Neural cell (in vitro differentiated cells): ENCODE measurements around the gene USP3. TPM values are rescaled to one million over a fixed set of nuclear protein-coding genes. Genes with fewer than 3 reads are reported as not detected.

ENCODE experiments used
- H2AFZ ChIP-seq: fragments of 200-600, 300-800 bp; sonication (generic), shearing (Covaris generic); 2 replicates; pipeline ENCODE4 v1.6.0; 2014; ENCODE audit warnings: low read depth, mild to moderate bottlenecking, antibody characterized with exemption, low read length, moderate library complexity
- H3F3A ChIP-seq: fragments of 200-600 bp; shearing (Covaris generic); 2 replicates; pipeline ENCODE4 v1.6.1; 2016; ENCODE audit warnings: mild to moderate bottlenecking, moderate library complexity, mixed read lengths, antibody characterized with exemption, low read length; ENCODE audit not compliant: insufficient read depth, poor library complexity, severe bottlenecking
- H3K27ac ChIP-seq: fragments of 200-600, 300-800 bp; sonication (generic), shearing (Covaris generic); 2 replicates; pipeline ENCODE4 v1.5.1; 2014; ENCODE audit warnings: mild to moderate bottlenecking, low read length, moderate library complexity
- H3K27me3 ChIP-seq: fragments of 300-800, 200-600 bp; sonication (generic), shearing (Covaris generic); 2 replicates; pipeline ENCODE4 v1.6.0; 2014; ENCODE audit warnings: mild to moderate bottlenecking, low read depth, low read length, moderate library complexity; ENCODE audit not compliant: insufficient read depth
- H3K36me3 ChIP-seq: fragments of 300-800, 200-600 bp; sonication (generic), shearing (Covaris generic); 2 replicates; pipeline ENCODE4 v1.5.1; 2014; ENCODE audit warnings: mild to moderate bottlenecking, antibody characterized with exemption, low read length, moderate library complexity; ENCODE audit not compliant: insufficient read depth
- H3K4me2 ChIP-seq: fragments of 300-800, 200-600 bp; sonication (generic), shearing (Covaris generic); 2 replicates; pipeline ENCODE4 v1.6.0; 2014; ENCODE audit warnings: mild to moderate bottlenecking, low read length
- H3K4me3 ChIP-seq: fragments of 300-800, 200-600 bp; sonication (generic), shearing (Covaris generic); 2 replicates; pipeline ENCODE4 v1.5.1; 2014; ENCODE audit warnings: mild to moderate bottlenecking, low read length, moderate library complexity
- H3K79me2 ChIP-seq: fragments of 200-600 bp; shearing (Covaris generic); replicated peaks from 2 replicates; pipeline ENCODE4 v1.6.0; 2014; ENCODE audit warnings: mild to moderate bottlenecking, low read length, moderate library complexity; ENCODE audit not compliant: insufficient read depth
- H3K9ac ChIP-seq: fragments of 300-800, 200-600 bp; sonication (generic), shearing (Covaris generic); 2 replicates; pipeline ENCODE4 v1.6.1; 2016; ENCODE audit warnings: mild to moderate bottlenecking, low read length, mixed read lengths
- H3K9me2 ChIP-seq: fragments of 200-600 bp; shearing (Covaris generic); 2 replicates; pipeline ENCODE4 v1.6.1; 2016; ENCODE audit warnings: mild to moderate bottlenecking, low read length, mixed read lengths; ENCODE audit not compliant: insufficient read depth
- H3K9me3 ChIP-seq: fragments of 200-600, 300-800 bp; sonication (generic), shearing (Covaris generic); 2 replicates; pipeline ENCODE4 v1.6.1; 2016; ENCODE audit warnings: mild to moderate bottlenecking, mixed run types, low read length, moderate library complexity, mixed read lengths
- H4K20me1 ChIP-seq: fragments of 200-600 bp; shearing (Covaris generic); 2 replicates; pipeline ENCODE4 v1.6.1; 2016; ENCODE audit warnings: mild to moderate bottlenecking, mixed run types; ENCODE audit not compliant: insufficient read depth
- CTCF ChIP-seq: fragments of 450-650 bp; IDR thresholded peaks from 2 replicates; pipeline ENCODE4 v1.5.1; 2014; ENCODE audit warnings: antibody characterized with exemption, mild to moderate bottlenecking, moderate library complexity; ENCODE audit not compliant: poor library complexity, severe bottlenecking
- EP300 ChIP-seq: fragments of 450-650 bp; conservative IDR thresholded peaks from 2 replicates; pipeline ENCODE4 v1.6.1; 2014; ENCODE audit warnings: antibody characterized with exemption, mild to moderate bottlenecking, moderate library complexity; ENCODE audit not compliant: poor library complexity, severe bottlenecking
- EZH2 ChIP-seq: fragments of 200-600, 300-800 bp; shearing (Covaris generic), sonication (generic); IDR thresholded peaks from 2 replicates; pipeline ENCODE4 v1.6.1; 2014; ENCODE audit warnings: antibody characterized with exemption, low read length, borderline replicate concordance, mild to moderate bottlenecking; ENCODE audit not compliant: insufficient read depth, poor library complexity, severe bottlenecking
- MXI1 ChIP-seq: fragments of 450-650 bp; conservative IDR thresholded peaks from 2 replicates; pipeline ENCODE4 v1.6.1; 2014; ENCODE audit warnings: antibody characterized with exemption, mild to moderate bottlenecking; ENCODE audit not compliant: poor library complexity, severe bottlenecking
- POLR2AphosphoS5 ChIP-seq: IDR thresholded peaks from 2 replicates; pipeline ENCODE4 v1.6.1; 2012
- RAD21 ChIP-seq: fragments of 450-650 bp; conservative IDR thresholded peaks from 2 replicates; pipeline ENCODE4 v1.6.1; 2014; ENCODE audit warnings: antibody characterized with exemption, mild to moderate bottlenecking, moderate library complexity
- REST ChIP-seq: IDR thresholded peaks from 2 replicates; pipeline ENCODE4 v1.6.1; 2012; ENCODE audit warnings: borderline replicate concordance
- SMC3 ChIP-seq: fragments of 450-650 bp; conservative IDR thresholded peaks from 2 replicates; pipeline ENCODE4 v1.6.1; 2014; ENCODE audit warnings: antibody characterized with exemption, mild to moderate bottlenecking, moderate library complexity; ENCODE audit not compliant: poor library complexity
- TAF1 ChIP-seq: IDR thresholded peaks from 2 replicates; pipeline ENCODE4 v1.6.1; 2012; ENCODE audit warnings: low read depth
- polyA plus RNA-seq: library from polyadenylated mRNA; depleted of rRNA; stranded (reverse); fragments of >200 nt; gene quantifications from 2 replicates; pipeline ENCODE4 v1.2.3, GENCODE V29; 2014

The USP3 gene
- polyA plus RNA-seq, 1 donor from 2014 or later, result 68.0 TPM

- Histone ChIP-seq H3K9me2 (no peaks in the 10 kb centered on the region), H3K9ac (no peak overlapping the region), H4K20me1 (no peaks in the 10 kb centered on the region), H3F3A (no peaks in the 10 kb centered on the region), H3K27ac (no peak overlapping the region), H3K9me3 (no peaks in the 10 kb centered on the region), H3K79me2 (no peaks in the 10 kb centered on the region), H3K4me2 (no peak overlapping the region), H3K4me3 (no peak overlapping the region), H3K36me3 (peaks cover 19% of the 10 kb centered on the region), H3K27me3 (no peaks in the 10 kb centered on the region), H2AFZ (no peak overlapping the region)
- TF ChIP-seq MXI1 (no peak), CTCF (no peak), SMC3 (no peak), RAD21 (no peak), EZH2 (no peak), EP300 (no peak), TAF1 (no peak), REST (no peak), POLR2AphosphoS5 (no peak)
These were observed 134.4 kb downstream of the USP3 start for GRCh38 chr15:63638839-63639238.

DNA sequence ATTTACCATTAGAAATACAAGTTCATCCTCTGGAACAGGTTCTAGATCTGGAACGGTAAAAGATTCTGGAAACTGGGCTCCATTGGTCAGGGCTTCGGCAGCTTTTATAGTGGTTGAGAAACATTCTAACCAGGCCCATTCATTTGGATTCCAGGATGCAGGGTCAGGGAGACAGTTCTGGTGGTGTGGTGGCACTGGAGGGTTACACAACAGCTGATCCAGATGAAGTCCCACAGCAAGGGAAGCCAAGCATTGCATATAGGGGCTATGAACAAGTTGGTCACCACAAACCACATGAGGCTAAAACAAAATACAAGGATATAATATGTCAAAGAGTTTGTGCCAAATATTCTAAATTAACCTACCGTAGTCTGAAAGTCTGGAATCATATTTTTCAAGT lies 135.8 kb downstream of the USP3 start:
- H2AFZ ChIP-seq, result no peak overlapping the region
- H3K9me2 ChIP-seq, result no peaks in the 10 kb centered on the region
- no peaks in the 10 kb centered on the region for H3F3A ChIP-seq
- no peak for TF ChIP-seq EZH2
- TF ChIP-seq POLR2AphosphoS5, result no peak
- no peak for TF ChIP-seq REST
- no peak for TF ChIP-seq SMC3
- TF ChIP-seq EP300, result no peak
- TF ChIP-seq TAF1, result no peak
- no peak for TF ChIP-seq CTCF
- TF ChIP-seq MXI1, result no peak
- no peak for TF ChIP-seq RAD21
- H3K4me3 ChIP-seq, result no peak overlapping the region
- H3K27ac ChIP-seq, result no peak overlapping the region
- H3K27me3 ChIP-seq, result no peaks in the 10 kb centered on the region
- H3K9me3 ChIP-seq, result no peaks in the 10 kb centered on the region
- H3K79me2 ChIP-seq, result no peaks in the 10 kb centered on the region
- H3K36me3 ChIP-seq, result peaks cover 28% of the 10 kb centered on the region
- H3K4me2 ChIP-seq, result no peak overlapping the region
- no peak overlapping the region for H3K9ac ChIP-seq
- no peaks in the 10 kb centered on the region for H4K20me1 ChIP-seq
